H9 (cell line): Measurements from ENCODE around the gene KRTAP12-4. TPM values are rescaled to one million over a fixed set of nuclear protein-coding genes. Genes with fewer than 3 reads are reported as not detected.

Experiments
- DNase-seq: peaks from one replicate; pipeline ENCODE4 v3.0.0-alpha.2; 2017
- H2AFZ ChIP-seq: one replicate; pipeline ENCODE4 v1.6.1; 2013; ENCODE audit warnings: mild to moderate bottlenecking, low read length, control low read depth, moderate library complexity
- H2AK5ac ChIP-seq: 2 replicates; pipeline ENCODE4 v1.6.1; 2013; ENCODE audit warnings: low read length, control low read depth, mixed read lengths; ENCODE audit not compliant: insufficient read length
- H2BK120ac ChIP-seq: one replicate; pipeline ENCODE4 v1.6.1; 2013; ENCODE audit warnings: low read depth, mild to moderate bottlenecking, low read length, control low read depth, inconsistent platforms; ENCODE audit not compliant: poor library complexity, severe bottlenecking
- H2BK12ac ChIP-seq: 2 replicates; pipeline ENCODE4 v1.6.1; 2013; ENCODE audit warnings: low read length, control low read depth, mixed read lengths, low read depth; ENCODE audit not compliant: insufficient read length
- H2BK15ac ChIP-seq: 2 replicates; pipeline ENCODE4 v1.6.1; 2013; ENCODE audit warnings: low read depth, low read length, control low read depth
- H2BK20ac ChIP-seq: one replicate; pipeline ENCODE4 v1.6.1; 2013; ENCODE audit warnings: low read depth, mild to moderate bottlenecking, low read length, control low read depth, inconsistent platforms; ENCODE audit not compliant: poor library complexity, severe bottlenecking
- H2BK5ac ChIP-seq: 2 replicates; pipeline ENCODE4 v1.6.1; 2013; ENCODE audit warnings: low read length, control low read depth, mixed read lengths; ENCODE audit not compliant: insufficient read length
- H3K14ac ChIP-seq: 2 replicates; pipeline ENCODE4 v1.6.1; 2013; ENCODE audit warnings: low read length, control low read depth; ENCODE audit not compliant: insufficient read depth
- H3K18ac ChIP-seq: 2 replicates; pipeline ENCODE4 v1.6.1; 2013; ENCODE audit warnings: low read depth, mild to moderate bottlenecking, mixed read lengths, low read length, control low read depth; ENCODE audit not compliant: insufficient read length
- H3K23ac ChIP-seq: 2 replicates; pipeline ENCODE4 v1.6.1; 2013; ENCODE audit warnings: low read length, control low read depth, mixed read lengths, low read depth; ENCODE audit not compliant: insufficient read length
- H3K23me2 ChIP-seq: 2 replicates; pipeline ENCODE4 v1.6.1; 2013; ENCODE audit warnings: low read depth, mild to moderate bottlenecking, mixed read lengths, low read length, control low read depth; ENCODE audit not compliant: insufficient read length, poor library complexity, severe bottlenecking
- H3K27ac ChIP-seq: 2 replicates; pipeline ENCODE4 v1.5.1; 2013; ENCODE audit warnings: low read length, control low read depth, mixed read lengths, low read depth; ENCODE audit not compliant: insufficient read length
- H3K27me3 ChIP-seq: 2 replicates; pipeline ENCODE4 v1.6.1; 2013; ENCODE audit warnings: low read length, control low read depth, inconsistent platforms; ENCODE audit not compliant: insufficient read depth
- H3K4ac ChIP-seq: 2 replicates; pipeline ENCODE4 v1.6.1; 2013; ENCODE audit warnings: low read depth, mild to moderate bottlenecking, control low read depth, inconsistent platforms, low read length, moderate library complexity
- H3K4me1 ChIP-seq: 2 replicates; pipeline ENCODE4 v1.6.1; 2013; ENCODE audit warnings: low read length, control low read depth, inconsistent platforms; ENCODE audit not compliant: insufficient read depth
- H3K4me2 ChIP-seq: 2 replicates; pipeline ENCODE4 v1.6.1; 2013; ENCODE audit warnings: low read length, control low read depth, mixed read lengths; ENCODE audit not compliant: insufficient read length, insufficient read depth
- H3K56ac ChIP-seq: 2 replicates; pipeline ENCODE4 v1.6.1; 2013; ENCODE audit warnings: low read depth, mild to moderate bottlenecking, mixed read lengths, low read length, control low read depth; ENCODE audit not compliant: insufficient read length
- H3K79me1 ChIP-seq: 2 replicates; pipeline ENCODE4 v1.6.1; 2013; ENCODE audit warnings: low read depth, mild to moderate bottlenecking, moderate library complexity, low read length, control low read depth, inconsistent platforms; ENCODE audit not compliant: insufficient read depth, poor library complexity, severe bottlenecking
- H3K79me2 ChIP-seq: 2 replicates; pipeline ENCODE4 v1.6.1; 2013; ENCODE audit warnings: low read length, control low read depth, inconsistent platforms; ENCODE audit not compliant: insufficient read depth
- H3K9ac ChIP-seq: 2 replicates; pipeline ENCODE4 v1.6.1; 2013; ENCODE audit warnings: low read length, control low read depth, mixed read lengths; ENCODE audit not compliant: insufficient read length; ENCODE audit errors: extremely low read depth
- H3K9me3 ChIP-seq: one replicate; pipeline ENCODE4 v1.6.1; 2013; ENCODE audit warnings: low read depth, low read length, inconsistent platforms; ENCODE audit not compliant: control insufficient read depth
- H3T11ph ChIP-seq: one replicate; pipeline ENCODE4 v1.6.1; 2013; ENCODE audit warnings: mild to moderate bottlenecking, low read length, control low read depth, inconsistent platforms
- H4K20me1 ChIP-seq: one replicate; pipeline ENCODE4 v1.6.1; 2013; ENCODE audit not compliant: control insufficient read depth, insufficient read length, insufficient read depth
- H4K5ac ChIP-seq: 2 replicates; pipeline ENCODE4 v1.6.1; 2013; ENCODE audit warnings: low read depth, mild to moderate bottlenecking, mixed read lengths, low read length, control low read depth; ENCODE audit not compliant: insufficient read length
- H4K8ac ChIP-seq: replicated peaks from 2 replicates; pipeline ENCODE4 v1.6.1; 2013; ENCODE audit warnings: low read length, control low read depth, mixed read lengths, low read depth; ENCODE audit not compliant: insufficient read length
- H4K91ac ChIP-seq: 2 replicates; pipeline ENCODE4 v1.6.1; 2013; ENCODE audit warnings: low read depth, mild to moderate bottlenecking, moderate library complexity, mixed read lengths, low read length, control low read depth; ENCODE audit not compliant: insufficient read length
- H3K27ac Mint-ChIP-seq, 3 experiments: 2 replicates in 2 of 3; 3 replicates in 1 of 3; pipeline ENCODE4 v1.8.0; 2020 to 2021; ENCODE audit warnings: mixed read lengths in 3 of 3, mild to moderate bottlenecking in 1 of 3, moderate library complexity in 1 of 3
- H3K27me3 Mint-ChIP-seq: 2 replicates; pipeline ENCODE4 v1.8.0; 2021; ENCODE audit warnings: low read depth, mild to moderate bottlenecking, moderate library complexity, mixed read lengths
- H3K36me3 Mint-ChIP-seq, 3 experiments: 2 replicates in 2 of 3; 3 replicates in 1 of 3; pipeline ENCODE4 v1.8.0; 2020 to 2021; ENCODE audit warnings: low read depth in 3 of 3, mixed read lengths in 3 of 3; ENCODE audit not compliant: insufficient read depth in 1 of 3
- H3K4me1 Mint-ChIP-seq, 2 experiments: 2 replicates each; pipeline ENCODE4 v1.8.0; 2020; ENCODE audit warnings: mixed read lengths in 2 of 2
- H3K4me3 Mint-ChIP-seq, 2 experiments: 2 replicates in 1 of 2; 3 replicates in 1 of 2; pipeline ENCODE4 v1.8.0; 2020 to 2021; ENCODE audit warnings: mild to moderate bottlenecking in 2 of 2, mixed read lengths in 2 of 2, moderate library complexity in 1 of 2
- H3K9me3 Mint-ChIP-seq, 2 experiments: 2 replicates in 1 of 2; 3 replicates in 1 of 2; pipeline ENCODE4 v1.8.0; 2020; ENCODE audit warnings: mild to moderate bottlenecking in 2 of 2, mixed read lengths in 2 of 2, moderate library complexity in 1 of 2
- WGBS: extraction: QIAGEN DNeasy Blood & Tissue Kit; methylation state at CpG from one replicate; pipeline ENCODE4 v1.1.7; 2013; ENCODE audit warnings: missing lambda C conversion rate, low lambda C conversion rate, mixed read lengths; ENCODE audit not compliant: insufficient read length; ENCODE audit errors: extremely low coverage; 5-methylcytosine and 5-hydroxymethylcytosine counted together
- total RNA-seq: library from RNA; stranded (reverse); gene quantifications from 2 replicates; pipeline ENCODE4 v1.2.1, GENCODE V29; 2021
- TF ChIP-seq, protein P1 (sequence below): fragments of 200-600 bp; sonication (generic); conservative IDR thresholded peaks from 3 replicates; pipeline ENCODE4 v1.8.0; 2021; ENCODE audit warnings: antibody characterized with exemption, mild to moderate bottlenecking

KRTAP12-4 gene
- total RNA-seq, 1 experiment from 2014 or later = not detected

- Mint-ChIP-seq H3K27ac (no peak overlapping the region), H3K4me1 (peaks cover 24 to 27% of the 10 kb centered on the region in 2 experiments), H3K27me3 (peaks cover 7% of the 10 kb centered on the region; the same call in 1 of the 2 replicates), H3K9me3 (peaks cover 33 to 38% of the 10 kb centered on the region in 2 experiments), H3K36me3 (peaks cover 8 to 26% (median 21%) of the 10 kb centered on the region in 3 experiments), H3K4me3 (no peak overlapping the region)
- Histone ChIP-seq H3K9me3 (peaks cover 9% of the 10 kb centered on the region), H3K4me2 (no peak overlapping the region), H4K20me1 (no peaks in the 10 kb centered on the region), H3K14ac (no peak overlapping the region), H3K18ac (no peak overlapping the region), H3K27ac (no peak overlapping the region), H2BK120ac (no peak overlapping the region), H2BK5ac (no peak overlapping the region), H2BK15ac (no peak overlapping the region), H3K56ac (no peak overlapping the region), H4K5ac (no peak overlapping the region), H3K27me3 (no peaks in the 10 kb centered on the region), H3K23ac (no peak overlapping the region), H3K4ac (no peak overlapping the region), H2AFZ (no peak overlapping the region), H4K8ac (no peak overlapping the region), H3K79me1 (no peaks in the 10 kb centered on the region), H2BK12ac (no peak overlapping the region), H3K79me2 (no peaks in the 10 kb centered on the region), H3K23me2 (no peaks in the 10 kb centered on the region), H3K9ac (no peak overlapping the region), H3T11ph (no peak overlapping the region), H3K4me1 (no peaks in the 10 kb centered on the region), H2AK5ac (no peak overlapping the region), H2BK20ac (no peak overlapping the region), H4K91ac (no peak overlapping the region)
- TF ChIP-seq, protein P1, sequence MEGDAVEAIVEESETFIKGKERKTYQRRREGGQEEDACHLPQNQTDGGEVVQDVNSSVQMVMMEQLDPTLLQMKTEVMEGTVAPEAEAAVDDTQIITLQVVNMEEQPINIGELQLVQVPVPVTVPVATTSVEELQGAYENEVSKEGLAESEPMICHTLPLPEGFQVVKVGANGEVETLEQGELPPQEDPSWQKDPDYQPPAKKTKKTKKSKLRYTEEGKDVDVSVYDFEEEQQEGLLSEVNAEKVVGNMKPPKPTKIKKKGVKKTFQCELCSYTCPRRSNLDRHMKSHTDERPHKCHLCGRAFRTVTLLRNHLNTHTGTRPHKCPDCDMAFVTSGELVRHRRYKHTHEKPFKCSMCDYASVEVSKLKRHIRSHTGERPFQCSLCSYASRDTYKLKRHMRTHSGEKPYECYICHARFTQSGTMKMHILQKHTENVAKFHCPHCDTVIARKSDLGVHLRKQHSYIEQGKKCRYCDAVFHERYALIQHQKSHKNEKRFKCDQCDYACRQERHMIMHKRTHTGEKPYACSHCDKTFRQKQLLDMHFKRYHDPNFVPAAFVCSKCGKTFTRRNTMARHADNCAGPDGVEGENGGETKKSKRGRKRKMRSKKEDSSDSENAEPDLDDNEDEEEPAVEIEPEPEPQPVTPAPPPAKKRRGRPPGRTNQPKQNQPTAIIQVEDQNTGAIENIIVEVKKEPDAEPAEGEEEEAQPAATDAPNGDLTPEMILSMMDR = no peak
- DNase-seq = no peak
- no CpG with 5 or more reads among the region's 26 CpGs for WGBS
Measured at GRCh38 chr21:44613386-44614155, 40.9 kb downstream of the KRTAP12-4 start.
